GM12872 (cell line): ENCODE data around the gene CCBE1.

Experiments
- TF ChIP-seq, protein P1 (sequence below): IDR thresholded peaks from 3 replicates; pipeline ENCODE4 v1.5.1; 2011; ENCODE audit warnings: low read depth, mild to moderate bottlenecking, low read length, moderate library complexity; ENCODE audit not compliant: insufficient read depth

Gene CCBE1

GRCh38 chr18:59612381-59612780 is 84.8 kb downstream of the CCBE1 start:
- TF ChIP-seq, protein P1, sequence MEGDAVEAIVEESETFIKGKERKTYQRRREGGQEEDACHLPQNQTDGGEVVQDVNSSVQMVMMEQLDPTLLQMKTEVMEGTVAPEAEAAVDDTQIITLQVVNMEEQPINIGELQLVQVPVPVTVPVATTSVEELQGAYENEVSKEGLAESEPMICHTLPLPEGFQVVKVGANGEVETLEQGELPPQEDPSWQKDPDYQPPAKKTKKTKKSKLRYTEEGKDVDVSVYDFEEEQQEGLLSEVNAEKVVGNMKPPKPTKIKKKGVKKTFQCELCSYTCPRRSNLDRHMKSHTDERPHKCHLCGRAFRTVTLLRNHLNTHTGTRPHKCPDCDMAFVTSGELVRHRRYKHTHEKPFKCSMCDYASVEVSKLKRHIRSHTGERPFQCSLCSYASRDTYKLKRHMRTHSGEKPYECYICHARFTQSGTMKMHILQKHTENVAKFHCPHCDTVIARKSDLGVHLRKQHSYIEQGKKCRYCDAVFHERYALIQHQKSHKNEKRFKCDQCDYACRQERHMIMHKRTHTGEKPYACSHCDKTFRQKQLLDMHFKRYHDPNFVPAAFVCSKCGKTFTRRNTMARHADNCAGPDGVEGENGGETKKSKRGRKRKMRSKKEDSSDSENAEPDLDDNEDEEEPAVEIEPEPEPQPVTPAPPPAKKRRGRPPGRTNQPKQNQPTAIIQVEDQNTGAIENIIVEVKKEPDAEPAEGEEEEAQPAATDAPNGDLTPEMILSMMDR: no peak

- TF ChIP-seq, protein P1: no peak
Measured at GRCh38 chr18:59610546-59611140, 86.6 kb downstream of the CCBE1 start.

DNA sequence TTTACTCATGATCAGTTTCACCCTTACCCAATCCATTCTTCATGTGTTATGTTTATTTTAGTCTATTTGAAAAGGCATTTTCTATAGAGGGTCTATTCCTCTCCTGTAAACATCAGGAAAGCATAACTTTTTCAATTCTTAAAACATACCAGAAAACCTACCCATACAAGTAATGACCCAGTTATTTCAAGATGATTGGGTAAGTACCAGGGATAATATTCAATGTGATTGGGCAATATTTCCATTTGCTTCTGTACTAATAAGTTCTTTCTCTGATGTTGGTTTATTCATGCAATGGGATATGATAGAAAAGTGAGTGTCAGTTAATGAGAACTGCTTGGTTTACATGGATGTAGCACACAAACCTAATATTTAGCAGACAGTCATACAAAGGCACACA is 87.6 kb downstream of the CCBE1 start:
- TF ChIP-seq, protein P1: no peak

- TF ChIP-seq, protein P1: no peak
Measured at GRCh38 chr18:59607471-59607870, 89.8 kb downstream of the CCBE1 start.

GRCh38 chr18:59607078-59607379 is 90.2 kb downstream of the CCBE1 start:
- TF ChIP-seq, protein P1: no peak

- TF ChIP-seq, protein P1: no peak
Measured at GRCh38 chr18:59606193-59607077, 90.8 kb downstream of the CCBE1 start.

GRCh38 chr18:59605633-59606192 is 91.5 kb downstream of the CCBE1 start:
- TF ChIP-seq, protein P1: no peak
